Upper lobe of left lung (tissue), 6 donors: ENCODE results near the gene ROGDI. TPM values are rescaled to one million over a fixed set of nuclear protein-coding genes. Genes with fewer than 3 reads are reported as not detected.

ENCODE experiments used
- ATAC-seq, 2 donors: fragments of 200-7000 bp; cut with Tn5 transposase; one replicate each; pipeline ENCODE4 v1.9.1; 2022; ENCODE audit warnings: mild to moderate bottlenecking in 2 of 2, moderate library complexity in 2 of 2; ENCODE audit not compliant: low FRiP score in 2 of 2
- DNase-seq, 2 donors: peaks; one replicate each; pipeline ENCODE4 v3.0.0-alpha.2; 2019 to 2020
- H3K27ac ChIP-seq, 4 donors: fragments of 200-600 bp; sonication (generic); one replicate each; pipeline ENCODE4 v1.5.1; 2016 to 2019
- H3K27me3 ChIP-seq, 4 donors: fragments of 200-600 bp; sonication (generic); one replicate each; pipeline ENCODE4 v1.5.1; 2017 to 2019
- H3K36me3 ChIP-seq, 4 donors: fragments of 200-600 bp; sonication (generic); one replicate each; pipeline ENCODE4 v1.5.1; 2016 to 2019
- H3K4me1 ChIP-seq, 4 donors: fragments of 200-600 bp; sonication (generic); one replicate each; pipeline ENCODE4 v1.5.1; 2018 to 2019
- H3K4me3 ChIP-seq, 4 donors: fragments of 200-600 bp; sonication (generic); one replicate each; pipeline ENCODE4 v1.5.1; 2017 to 2019; ENCODE audit warnings: mild to moderate bottlenecking in 2 of 4, moderate library complexity in 1 of 4
- H3K9me3 ChIP-seq, 4 donors: fragments of 200-600 bp; sonication (generic); one replicate each; pipeline ENCODE4 v1.5.1; 2018 to 2019
- EP300 ChIP-seq, 4 donors: sonication (generic); formaldehyde crosslinking; IDR thresholded peaks; one replicate each; pipeline ENCODE4 v1.5.1; 2017; ENCODE audit warnings: antibody characterized with exemption in 4 of 4, control low read depth in 2 of 4
- POLR2A ChIP-seq, 4 donors: fragments of 450-650 bp; IDR thresholded peaks; one replicate each; pipeline ENCODE4 v1.5.1; 2016 to 2017; ENCODE audit warnings: antibody characterized with exemption in 4 of 4, mild to moderate bottlenecking in 2 of 4
- POLR2AphosphoS5 ChIP-seq, 2 donors: sonication (generic); formaldehyde crosslinking; IDR thresholded peaks; one replicate each; pipeline ENCODE4 v1.5.1; 2017; ENCODE audit warnings: antibody characterized with exemption in 2 of 2
- WGBS, 2 donors: methylation state at CpG; one replicate each; pipeline ENCODE4 v1.1.5; 2017 to 2018; 5-methylcytosine and 5-hydroxymethylcytosine counted together
- total RNA-seq, 6 donors: library from RNA; depleted of rRNA in 4 of 6; stranded (reverse); fragments of >200 nt in 4 of 6; gene quantifications; one replicate each; pipeline versions ENCODE4 v1.1.0 to v1.2.1, GENCODE V29; 2016 to 2021
- TF ChIP-seq, protein P1 (sequence below), 6 experiments: fragments of 450-650 bp in 4 of 6; fragments of 200-600 bp in 2 of 6; sonication (generic) in 2 of 6; IDR thresholded peaks; one replicate each; pipeline ENCODE4 v1.5.1; 2016 to 2019; ENCODE audit warnings: antibody characterized with exemption in 6 of 6
- donor health status: DM: no; HTN: no; CAD: no; lungs with moderate emphysema.
- donor health status: DM: no; HTN: yes; CAD: no; lungs with severe emphysema.

Gene ROGDI
- total RNA-seq, 6 donors from 2014 or later, result 19.2 to 59.7 (median 33.1) TPM

DNA sequence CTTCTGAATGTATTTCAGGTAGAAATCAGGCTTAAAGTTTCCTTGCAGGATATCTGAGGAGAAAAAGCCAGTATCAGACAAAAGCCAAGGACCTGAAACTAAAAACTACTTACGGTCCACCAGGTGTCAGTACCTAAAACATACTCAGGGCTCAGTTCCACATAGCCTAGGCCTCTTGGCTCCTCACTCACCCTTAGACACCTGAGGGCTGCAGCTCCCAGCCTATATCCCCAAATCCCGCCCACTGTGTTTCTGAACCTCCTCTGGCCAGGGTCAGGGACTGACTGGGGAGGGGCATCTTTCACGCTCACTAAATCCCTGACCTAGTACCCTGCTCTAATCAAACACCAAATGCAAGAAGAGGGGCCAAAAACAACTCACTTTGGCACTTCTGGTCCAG, 8.8 kb upstream of the ROGDI start:
- Histone ChIP-seq H3K4me1 (no peaks in the 10 kb centered on the region), H3K27ac (no peak overlapping the region), H3K27me3 (no peaks in the 10 kb centered on the region), H3K9me3 (no peaks in the 10 kb centered on the region), H3K4me3 (no peak overlapping the region), H3K36me3 (peaks cover 25 to 96% (median 79%) of the 10 kb centered on the region in 4 donors)
- peak in 1 of 2 donors; percentile 44 for ATAC-seq
- 92 to 97% methylated on average over 3 of the region's 3 CpGs for WGBS, 2 donors
- TF ChIP-seq EP300 (IDR thresholded peaks at IDR 0.05) (no peak), POLR2A (IDR thresholded peaks at IDR 0.05) (no peak), POLR2AphosphoS5 (IDR thresholded peaks at IDR 0.05) (no peak)
- no peak for DNase-seq

DNA sequence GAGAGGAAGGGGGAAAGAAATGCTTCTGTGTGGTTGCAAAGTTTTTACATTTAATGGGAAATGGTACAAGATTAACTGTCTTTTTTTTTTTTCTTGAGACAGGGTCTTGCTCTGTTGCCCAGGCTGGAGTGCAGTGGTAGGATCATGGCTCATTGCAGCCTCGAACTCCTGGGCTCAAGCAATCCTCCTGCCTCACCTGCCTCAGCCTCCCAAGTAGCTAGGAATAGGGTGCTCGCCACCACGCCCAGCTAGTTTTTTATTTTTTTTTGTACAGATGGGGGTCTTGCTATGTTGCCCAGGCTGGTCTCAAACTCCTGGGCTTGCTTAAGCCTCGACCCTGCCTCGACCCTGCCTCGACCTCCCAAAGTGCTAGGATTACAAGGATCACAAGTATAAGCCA, 3.8 kb upstream of the ROGDI start:
- Histone ChIP-seq H3K4me1 (peaks cover 10 to 22% (median 13%) of the 10 kb centered on the region in 4 donors), H3K27me3 (no peaks in the 10 kb centered on the region), H3K36me3 (peaks cover 3 to 67% (median 56%) of the 10 kb centered on the region in 4 donors), H3K9me3 (no peaks in the 10 kb centered on the region), H3K4me3 (no peak overlapping the region), H3K27ac (no peak overlapping the region)
- TF ChIP-seq POLR2A (IDR thresholded peaks at IDR 0.05), result no peak
- no peak for TF ChIP-seq EP300 (IDR thresholded peaks at IDR 0.05)
- no peak for TF ChIP-seq POLR2AphosphoS5 (IDR thresholded peaks at IDR 0.05)
- WGBS, 2 donors, result 94 to 95% methylated on average over 6 of the region's 6 CpGs
- ATAC-seq (no peak), DNase-seq (no peak)

DNA sequence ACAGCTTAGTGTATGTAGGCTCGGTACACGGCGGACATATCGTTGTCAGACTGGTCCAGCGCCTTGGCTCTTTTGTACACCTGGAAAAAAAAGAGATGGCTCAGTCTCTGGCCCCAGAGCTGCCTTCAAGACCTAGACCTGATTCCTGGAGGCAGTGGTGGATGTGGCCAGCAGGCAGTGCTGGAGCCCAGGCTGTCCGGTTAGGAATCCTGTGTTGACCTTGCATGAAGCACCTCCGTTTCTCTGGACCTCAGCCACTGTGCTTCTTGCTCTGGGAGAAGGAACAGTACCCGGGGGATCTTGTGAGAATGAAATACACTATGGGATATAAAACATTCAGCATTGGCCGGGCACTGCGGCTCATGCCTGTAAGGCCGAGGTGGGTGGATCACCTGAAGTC, 2.8 kb upstream of the ROGDI start:
- H3K9me3 ChIP-seq, result no peaks in the 10 kb centered on the region
- ATAC-seq (no peak), DNase-seq (no peak)
- TF ChIP-seq EP300 (IDR thresholded peaks at IDR 0.05) (no peak), POLR2AphosphoS5 (IDR thresholded peaks at IDR 0.05) (no peak), POLR2A (IDR thresholded peaks at IDR 0.05) (no peak)
- TF ChIP-seq, protein P1, sequence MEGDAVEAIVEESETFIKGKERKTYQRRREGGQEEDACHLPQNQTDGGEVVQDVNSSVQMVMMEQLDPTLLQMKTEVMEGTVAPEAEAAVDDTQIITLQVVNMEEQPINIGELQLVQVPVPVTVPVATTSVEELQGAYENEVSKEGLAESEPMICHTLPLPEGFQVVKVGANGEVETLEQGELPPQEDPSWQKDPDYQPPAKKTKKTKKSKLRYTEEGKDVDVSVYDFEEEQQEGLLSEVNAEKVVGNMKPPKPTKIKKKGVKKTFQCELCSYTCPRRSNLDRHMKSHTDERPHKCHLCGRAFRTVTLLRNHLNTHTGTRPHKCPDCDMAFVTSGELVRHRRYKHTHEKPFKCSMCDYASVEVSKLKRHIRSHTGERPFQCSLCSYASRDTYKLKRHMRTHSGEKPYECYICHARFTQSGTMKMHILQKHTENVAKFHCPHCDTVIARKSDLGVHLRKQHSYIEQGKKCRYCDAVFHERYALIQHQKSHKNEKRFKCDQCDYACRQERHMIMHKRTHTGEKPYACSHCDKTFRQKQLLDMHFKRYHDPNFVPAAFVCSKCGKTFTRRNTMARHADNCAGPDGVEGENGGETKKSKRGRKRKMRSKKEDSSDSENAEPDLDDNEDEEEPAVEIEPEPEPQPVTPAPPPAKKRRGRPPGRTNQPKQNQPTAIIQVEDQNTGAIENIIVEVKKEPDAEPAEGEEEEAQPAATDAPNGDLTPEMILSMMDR (IDR thresholded peaks at IDR 0.05), result no peak
- H3K36me3 ChIP-seq, result peaks cover 3 to 56% (median 48%) of the 10 kb centered on the region in 4 donors
- H3K4me1 ChIP-seq, result peaks cover 15 to 33% (median 23%) of the 10 kb centered on the region in 4 donors
- no peaks in the 10 kb centered on the region for H3K27me3 ChIP-seq
- H3K4me3 ChIP-seq, result no peak overlapping the region
- WGBS, 2 donors, result 87% methylated on average over 11 of the region's 11 CpGs
- no peak overlapping the region for H3K27ac ChIP-seq

DNA sequence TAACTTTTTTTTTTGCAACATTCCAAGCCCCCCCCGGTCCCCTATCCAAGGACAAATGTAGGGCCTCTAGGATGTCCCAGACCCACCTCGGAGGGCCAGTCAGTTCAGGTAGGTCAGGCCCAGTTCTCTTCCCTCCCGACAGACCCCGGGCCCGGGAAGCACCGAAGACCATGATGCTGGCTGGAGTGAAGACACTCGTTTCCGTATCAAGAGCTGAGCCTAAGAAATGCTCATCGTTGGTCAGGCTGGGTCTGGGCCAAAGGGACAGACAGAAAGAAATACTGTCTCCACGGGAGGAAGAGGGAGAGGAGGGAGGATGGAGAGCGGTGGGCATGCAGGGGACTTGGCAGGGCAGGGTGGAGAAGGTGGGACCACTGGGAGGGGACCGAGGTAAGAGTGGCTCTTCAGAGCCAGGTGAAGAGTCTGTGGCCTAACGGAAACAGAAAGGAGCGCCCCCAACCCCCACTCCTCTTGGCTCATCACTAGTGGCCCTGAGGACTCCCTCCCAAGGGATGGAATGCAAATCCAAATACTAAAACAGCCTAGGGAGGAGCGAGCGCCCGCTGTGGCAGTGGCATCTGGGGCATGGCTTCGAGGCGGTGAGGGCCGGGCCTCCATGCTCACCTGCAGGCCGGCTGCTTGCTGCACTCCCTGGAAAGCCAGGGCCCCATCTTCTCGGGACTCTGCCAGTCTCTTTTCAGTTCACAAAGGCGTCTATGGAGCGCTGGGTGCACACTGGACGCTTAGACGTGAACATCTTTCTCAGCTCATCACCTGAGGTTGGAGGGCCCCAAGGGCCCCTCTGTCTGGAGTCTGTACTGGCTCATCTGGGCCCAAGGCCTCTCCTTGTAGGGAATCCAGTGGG, 1.7 kb upstream of the ROGDI start:
- DNase-seq (no peak), ATAC-seq (no peak)
- Histone ChIP-seq H3K27me3 (no peaks in the 10 kb centered on the region), H3K4me3 (no peak overlapping the region), H3K9me3 (no peaks in the 10 kb centered on the region), H3K27ac (peak overlapping the region in 1 of 4 donors; percentile 92), H3K36me3 (peaks cover 0 to 51% (median 39%) of the 10 kb centered on the region in 4 donors), H3K4me1 (peaks cover 15 to 37% (median 26%) of the 10 kb centered on the region in 4 donors)
- TF ChIP-seq, protein P1 (IDR thresholded peaks at IDR 0.05), result no peak
- TF ChIP-seq POLR2A (IDR thresholded peaks at IDR 0.05) (no peak), EP300 (IDR thresholded peaks at IDR 0.05) (no peak), POLR2AphosphoS5 (IDR thresholded peaks at IDR 0.05) (no peak)
- WGBS, 2 donors, result 83 to 85% methylated on average over 21 to 26 of the region's 26 CpGs

DNA sequence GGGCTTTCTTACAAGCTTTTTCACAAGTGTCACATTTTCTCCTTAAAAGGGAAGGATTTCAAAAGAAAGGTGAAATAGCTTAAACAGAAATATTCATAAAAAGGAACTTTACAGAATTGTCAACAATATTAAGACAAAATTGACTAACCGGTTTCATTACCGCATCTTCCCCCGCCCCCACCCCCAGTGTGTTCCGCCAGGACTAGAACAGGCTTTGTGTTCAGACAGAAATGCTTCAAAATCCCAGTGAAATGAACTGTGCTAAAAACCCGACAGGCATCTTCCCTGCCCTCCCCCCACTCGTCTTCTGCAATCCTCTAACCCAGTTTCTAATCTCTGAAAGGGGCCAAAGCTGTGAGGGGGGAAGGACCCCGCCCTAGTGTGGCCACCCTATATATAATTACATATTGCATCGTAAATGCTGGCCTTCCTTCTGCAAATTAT, 990 bp upstream of the ROGDI start:
- H3K4me3 ChIP-seq, result peak overlapping the region in 3 of 4 donors; percentile 88 to 94 (median 92)
- peaks cover 15 to 37% (median 26%) of the 10 kb centered on the region in 4 donors for H3K4me1 ChIP-seq
- H3K27me3 ChIP-seq, result no peaks in the 10 kb centered on the region
- TF ChIP-seq, protein P1 (IDR thresholded peaks at IDR 0.05), result no peak
- no peak for TF ChIP-seq EP300 (IDR thresholded peaks at IDR 0.05)
- TF ChIP-seq POLR2A (IDR thresholded peaks at IDR 0.05), result no peak
- TF ChIP-seq POLR2AphosphoS5 (IDR thresholded peaks at IDR 0.05), result no peak
- no peak for ATAC-seq
- no peaks in the 10 kb centered on the region for H3K9me3 ChIP-seq
- peaks cover 0 to 48% (median 35%) of the 10 kb centered on the region in 4 donors for H3K36me3 ChIP-seq
- WGBS, 2 donors, result 42 to 43% methylated on average over 8 of the region's 8 CpGs
- H3K27ac ChIP-seq, result peak overlapping the region in 3 of 4 donors; percentile 71 to 92 (median 80)
- no peak for DNase-seq
